ENCODE data around the gene CEP131.
A peak's percentile ranks its signal among the peaks of the same experiment; 100 is the strongest.

Gene CEP131

GRCh38 chr17:81222906-81223761 lies at the start of gene CEP131:
Gene CEP131 (minus strand): TSS chr17:81222965. CDS start chr17:81220056, 2,909 bp downstream.
- DNase-seq (ENCODE audit: low read depth): peak; percentile 96

GRCh38 chr17:81271226-81271625 lies 48.5 kb upstream of the CEP131 start:
- DNase-seq (ENCODE audit: low read depth): no peak

- no peak for DNase-seq (ENCODE audit: low read depth)
Measured at GRCh38 chr17:81270279-81270678, 47.5 kb upstream of the CEP131 start.

GRCh38 chr17:81267390-81268067 lies 44.8 kb upstream of the CEP131 start:
- DNase-seq (ENCODE audit: low read depth): no peak

GRCh38 chr17:81265576-81265975 lies 42.8 kb upstream of the CEP131 start:
- no peak for DNase-seq (ENCODE audit: low read depth)

GRCh38 chr17:81264640-81265039 lies 41.9 kb upstream of the CEP131 start:
- no peak for DNase-seq (ENCODE audit: low read depth)

- no peak for DNase-seq (ENCODE audit: low read depth)
Measured at GRCh38 chr17:81263371-81264181, 40.8 kb upstream of the CEP131 start.

- DNase-seq (ENCODE audit: low read depth): no peak
Measured at GRCh38 chr17:81261582-81262336, 39.0 kb upstream of the CEP131 start.

- no peak for DNase-seq (ENCODE audit: low read depth)
Measured at GRCh38 chr17:81261096-81261495, 38.3 kb upstream of the CEP131 start.

- no peak for DNase-seq (ENCODE audit: low read depth)
Measured at GRCh38 chr17:81260641-81261040, 37.9 kb upstream of the CEP131 start.

GRCh38 chr17:81260171-81260570 lies 37.4 kb upstream of the CEP131 start:
- no peak for DNase-seq (ENCODE audit: low read depth)

- no peak for DNase-seq (ENCODE audit: low read depth)
Measured at GRCh38 chr17:81259058-81259605, 36.4 kb upstream of the CEP131 start.

- no peak for DNase-seq (ENCODE audit: low read depth)
Measured at GRCh38 chr17:81258292-81258691, 35.5 kb upstream of the CEP131 start.

- DNase-seq (ENCODE audit: low read depth): no peak
Measured at GRCh38 chr17:81257533-81257932, 34.8 kb upstream of the CEP131 start.

GRCh38 chr17:81256616-81257015 lies 33.9 kb upstream of the CEP131 start:
- DNase-seq (ENCODE audit: low read depth): no peak

GRCh38 chr17:81254955-81255717 lies 32.4 kb upstream of the CEP131 start:
- peak; percentile 63 for DNase-seq (ENCODE audit: low read depth)

- no peak for DNase-seq (ENCODE audit: low read depth)
Measured at GRCh38 chr17:81253358-81254131, 30.8 kb upstream of the CEP131 start.

GRCh38 chr17:81252987-81253329 lies 30.2 kb upstream of the CEP131 start:
- no peak for DNase-seq (ENCODE audit: low read depth)

GRCh38 chr17:81252326-81252986 lies 29.7 kb upstream of the CEP131 start:
- DNase-seq (ENCODE audit: low read depth): no peak
